GM12878 (cell line): Measurements from ENCODE around the gene SCP2. TPM values are rescaled to one million over a fixed set of nuclear protein-coding genes. Genes with fewer than 3 reads are reported as not detected.

Source experiments
- ATAC-seq: fragments of 200-7000 bp; cut with Tn5 transposase; 3 replicates; pipeline ENCODE4 v1.9.1; 2020; ENCODE audit warnings: mild to moderate bottlenecking, moderate library complexity
- BruUV-seq: library from RNA; stranded (reverse); fragments of 400-500 nt; replicated peaks from 2 replicates; lab custom pipeline; 2021; lab: Mats Ljungman, UMichigan
- CTCF ChIA-PET: fragments of 300-600 bp; sonication (Branson Sonifier 250); formaldehyde crosslinking; extraction: SDS; loops from one replicate; lab custom pipeline; 2021; ENCODE audit warnings: inconsistent platforms; lab: Yijun Ruan, JAX
- POLR2A ChIA-PET: fragments of 350-600 bp; formaldehyde crosslinking; extraction: SDS; loops from one replicate; lab custom pipeline; 2021; ENCODE audit warnings: inconsistent platforms; lab: Charles Lee
- RAD21 ChIA-PET: fragments of 300-600 bp; sonication (Branson Sonifier 250); formaldehyde crosslinking; loops from one replicate; lab custom pipeline; 2023; ENCODE audit warnings: antibody characterized with exemption; ENCODE audit not compliant: unreplicated experiment; lab: Charles Lee
- SMC1A ChIA-PET: fragments of 300-600 bp; sonication (Branson Sonifier 250); formaldehyde crosslinking; loops from one replicate; lab custom pipeline; 2023; ENCODE audit not compliant: unreplicated experiment, uncharacterized antibody; lab: Charles Lee
- DNase-seq: peaks from one replicate; pipeline ENCODE4 v3.0.0-alpha.2; 2011; ENCODE audit warnings: low read depth, low spot score
- FAIRE-seq: peaks from 3 replicates; lab custom pipeline; 2011; peaks lifted over from hg19 to GRCh38; lab: Jason Lieb, UNC
- H2AFZ ChIP-seq: 2 replicates; pipeline ENCODE4 v1.6.0; 2011; ENCODE audit warnings: low read depth, low read length, control low read depth; ENCODE audit not compliant: control insufficient read depth
- H3K27ac ChIP-seq: 2 replicates; pipeline ENCODE4 v1.5.1; 2011; ENCODE audit warnings: control low read depth; ENCODE audit not compliant: control insufficient read depth, insufficient read depth
- H3K27me3 ChIP-seq, 2 experiments: replicated peaks in 1 of 2; 2 replicates each; pipeline versions ENCODE4 v1.6.0 to v1.6.1; 2011; ENCODE audit warnings: low read length in 1 of 2; ENCODE audit not compliant: control insufficient read depth in 2 of 2, insufficient read depth in 2 of 2
- H3K36me3 ChIP-seq, 2 experiments: 2 replicates each; pipeline ENCODE4 v1.5.1; 2011; ENCODE audit warnings: low read length in 1 of 2; ENCODE audit not compliant: control insufficient read depth in 2 of 2, insufficient read depth in 2 of 2
- H3K4me1 ChIP-seq: 2 replicates; pipeline ENCODE4 v1.6.1; 2011; ENCODE audit warnings: mild to moderate bottlenecking, low read length, moderate library complexity, mixed read lengths; ENCODE audit not compliant: control insufficient read depth, insufficient read depth
- H3K4me2 ChIP-seq: 2 replicates; pipeline ENCODE4 v1.6.0; 2011; ENCODE audit warnings: control low read depth; ENCODE audit not compliant: control insufficient read depth, insufficient read depth
- H3K4me3 ChIP-seq: fragments of 200-600 bp; sonication (generic); 2 replicates; pipeline ENCODE4 v1.5.1; 2016
- H3K79me2 ChIP-seq: 2 replicates; pipeline ENCODE4 v1.6.0; 2011; ENCODE audit warnings: low read length; ENCODE audit not compliant: control insufficient read depth, insufficient read depth
- H3K9ac ChIP-seq: 2 replicates; pipeline ENCODE4 v1.8.0; 2011; ENCODE audit warnings: low read length, control low read depth, mixed read lengths; ENCODE audit not compliant: control insufficient read depth, insufficient read depth
- H3K9me3 ChIP-seq: replicated peaks from 3 replicates; pipeline ENCODE4 v1.5.1; 2011; ENCODE audit warnings: mild to moderate bottlenecking, low read length; ENCODE audit not compliant: control insufficient read depth, insufficient read depth
- H4K20me1 ChIP-seq: 2 replicates; pipeline ENCODE4 v1.6.0; 2011; ENCODE audit not compliant: control insufficient read depth, insufficient read depth
- ATF2 ChIP-seq: IDR thresholded peaks from 2 replicates; pipeline ENCODE4 v1.6.1; 2012; ENCODE audit warnings: low read length, inconsistent platforms
- ATF3 ChIP-seq: IDR thresholded peaks from 2 replicates; pipeline ENCODE4 v1.6.1; 2011; ENCODE audit warnings: low read depth, mild to moderate bottlenecking, low read length, moderate library complexity, borderline replicate concordance; ENCODE audit errors: extremely low read depth
- CHD2 ChIP-seq: IDR thresholded peaks from 2 replicates; pipeline ENCODE4 v1.6.1; 2011; ENCODE audit warnings: low read depth, low read length, improper control_type of control experiment, borderline replicate concordance
- CREM ChIP-seq: IDR thresholded peaks from 2 replicates; pipeline ENCODE4 v1.6.1; 2014; ENCODE audit warnings: antibody characterized with exemption, low read depth
- FOXK2 ChIP-seq: fragments of 450-650 bp; IDR thresholded peaks from 2 replicates; pipeline ENCODE4 v1.6.1; 2017; ENCODE audit warnings: mild to moderate bottlenecking, moderate library complexity
- HDGF ChIP-seq: fragments of 450-650 bp; IDR thresholded peaks from 2 replicates; pipeline ENCODE4 v1.6.1; 2016; ENCODE audit warnings: antibody characterized with exemption
- KDM1A ChIP-seq: fragments of 200-600 bp; sonication (generic); IDR thresholded peaks from 2 replicates; pipeline ENCODE4 v1.6.1; 2016; ENCODE audit warnings: borderline replicate concordance
- MXI1 ChIP-seq: fragments of 150-350 bp; IDR thresholded peaks from 2 replicates; pipeline ENCODE4 v1.6.1; 2011; ENCODE audit warnings: low read depth, mild to moderate bottlenecking, inconsistent platforms, low read length, improper control_type of control experiment
- SIX5 ChIP-seq: IDR thresholded peaks from 2 replicates; pipeline ENCODE4 v1.6.1; 2011; ENCODE audit warnings: mild to moderate bottlenecking, low read depth, low read length, moderate library complexity; ENCODE audit not compliant: severe bottlenecking
- SMC3 ChIP-seq: IDR thresholded peaks from 2 replicates; pipeline ENCODE4 v1.6.1; 2011; ENCODE audit warnings: low read length, improper control_type of control experiment, borderline replicate concordance
- SPI1 ChIP-seq: IDR thresholded peaks from 2 replicates; pipeline ENCODE4 v1.6.1; 2011; ENCODE audit warnings: low read depth, mild to moderate bottlenecking, low read length, moderate library complexity, borderline replicate concordance; ENCODE audit not compliant: insufficient read depth
- TCF3 ChIP-seq: IDR thresholded peaks from 2 replicates; pipeline ENCODE4 v1.6.1; 2012; ENCODE audit warnings: low read depth, mild to moderate bottlenecking, low read length, borderline replicate concordance; ENCODE audit not compliant: insufficient read depth
- YY1 ChIP-seq: IDR thresholded peaks from 2 replicates; pipeline ENCODE4 v1.6.1; 2011; ENCODE audit warnings: low read depth, mild to moderate bottlenecking, low read length
- ZNF687 ChIP-seq: fragments of 450-650 bp; IDR thresholded peaks from 2 replicates; pipeline ENCODE4 v1.6.1; 2017; ENCODE audit warnings: mild to moderate bottlenecking, moderate library complexity
- WGBS: methylation state at CpG from one replicate; pipeline ENCODE4 v1.1.6; 2016; ENCODE audit warnings: low lambda C conversion rate; ENCODE audit not compliant: insufficient replicate concordance, insufficient coverage; ENCODE audit errors: missing lambda C conversion rate; 5-methylcytosine and 5-hydroxymethylcytosine counted together
- in situ Hi-C: fragments of 300-500 bp; cut with MboI; formaldehyde crosslinking; loops from 9 replicates; pipeline ENCODE4 v1.14.3; 2018; ENCODE audit warnings: mixed read lengths
- intact Hi-C: fragments of 100-400 bp; cut with micrococcal nuclease; formaldehyde crosslinking; loops from one replicate; pipeline ENCODE4 v1.14.2; 2022; ENCODE audit not compliant: unreplicated experiment
- polyA plus RNA-seq, 11 experiments: library from polyadenylated mRNA; depleted of rRNA in 4 of 11; unstranded in 6 of 11; stranded (reverse) in 5 of 11; fragments of >200 nt; fragmentation: Nextera tagmentation in 4 of 11; fragmentation: Illumina TruSeq in 1 of 11; extraction: Ambion mirVana in 4 of 11; extraction: Trizol in 1 of 11; gene quantifications; 1 replicate in 1 of 11; 2 replicates in 10 of 11; pipeline versions ENCODE4 v1.2.1 to v1.2.3, GENCODE V29; 2011 to 2016; ENCODE audit warnings: inconsistent platforms in 2 of 11, missing spikeins in 2 of 11, low read depth in 1 of 11
- total RNA-seq, 4 experiments: library from RNA; depleted of rRNA in 3 of 4; stranded (reverse); fragments of >200 nt in 3 of 4; fragmentation: Illumina TruSeq in 1 of 4; extraction: Trizol in 1 of 4; gene quantifications; 2 replicates each; pipeline versions ENCODE4 v1.2.1 to v1.2.3, GENCODE V29; 2013 to 2021

Gene SCP2
- total and polyA plus RNA-seq, 10 of the 15 experiments (the other 5 are each of a cell fraction or from before 2014, with no cell fraction given): 74.3 to 327 (median 127) TPM

DNA sequence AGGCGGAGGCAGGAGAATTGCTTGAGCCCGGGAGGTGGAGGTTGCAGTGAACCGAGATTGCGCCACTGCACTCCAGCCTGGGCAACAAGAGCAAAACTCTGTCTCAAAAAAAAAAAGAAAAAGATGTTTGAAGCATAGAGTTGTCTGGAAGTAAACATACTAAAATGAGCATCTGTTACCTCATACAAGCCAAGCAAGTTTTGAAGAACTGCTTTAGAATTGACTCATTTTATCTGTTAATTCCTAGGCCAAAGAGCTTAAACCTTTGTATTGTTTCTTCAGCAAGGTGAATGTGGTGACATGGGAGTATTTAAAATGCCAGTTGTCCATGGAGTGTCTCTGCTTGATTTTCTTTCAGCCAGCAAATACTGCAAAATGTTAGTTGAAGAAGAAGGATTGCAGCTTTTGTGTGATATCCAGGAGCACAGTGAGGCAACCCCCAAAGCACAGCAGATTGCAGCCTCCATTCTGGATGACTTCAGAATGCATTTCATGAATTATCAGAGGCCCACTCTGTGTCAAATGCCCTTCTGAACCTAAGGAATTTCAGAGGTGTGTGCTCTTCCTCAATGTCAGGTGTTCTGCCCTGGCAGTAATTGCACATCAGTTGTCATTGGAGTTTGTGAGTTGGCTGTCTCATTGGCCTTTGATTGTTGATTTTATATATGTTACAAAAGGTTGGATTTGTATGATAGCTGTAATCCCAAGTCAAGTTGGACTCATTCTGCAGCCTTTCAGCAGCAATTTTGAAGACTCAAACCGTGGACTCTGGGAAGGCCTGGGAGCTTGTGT, 34.5 kb upstream of the SCP2 start:
- H3K36me3 ChIP-seq: peaks cover 0 to 7% of the 10 kb centered on the region in 2 experiments; a peak in 3 of 4 replicates
- H3K27ac ChIP-seq: no peak overlapping the region
- H3K4me3 ChIP-seq: no peak overlapping the region
- no peaks in the 10 kb centered on the region for H3K79me2 ChIP-seq
- no peaks in the 10 kb centered on the region for H3K27me3 ChIP-seq
- POLR2A ChIA-PET: no interaction called here
- no peak for FAIRE-seq
- DNase-seq: no peak
- RAD21 ChIA-PET: no interaction called here
- in situ Hi-C loops: no loop called here
- SMC1A ChIA-PET: interaction anchor here (0.7 kb wide), 2 partner anchors 9 to 1034 kb away, joined by 3 read pairs; no protein-coding TSS in a partner anchor
- 100% methylated on average over 3 of the region's 5 CpGs for WGBS
- H3K9ac ChIP-seq: no peak overlapping the region
- no peaks in the 10 kb centered on the region for H3K9me3 ChIP-seq
- BruUV-seq: no TSS peak
- intact Hi-C loops: no loop called here
- no peak overlapping the region for H3K4me2 ChIP-seq
- ATAC-seq: no peak
- no peaks in the 10 kb centered on the region for H3K4me1 ChIP-seq
- no peaks in the 10 kb centered on the region for H4K20me1 ChIP-seq
- no peak overlapping the region for H2AFZ ChIP-seq
- no peak for TF ChIP-seq CREM
- no peak for TF ChIP-seq SMC3
- no peak for TF ChIP-seq HDGF
- no peak for TF ChIP-seq SIX5
- TF ChIP-seq CHD2: no peak
- no peak for TF ChIP-seq ZNF687
- TF ChIP-seq FOXK2: no peak
- TF ChIP-seq ATF3: no peak
- TF ChIP-seq MXI1: no peak
- no peak for TF ChIP-seq ATF2
- no peak for TF ChIP-seq YY1
- no peak for TF ChIP-seq SPI1
- no peak for TF ChIP-seq KDM1A
- TF ChIP-seq TCF3: no peak
- CTCF ChIA-PET: interaction anchor here (1.6 kb wide), 1 partner anchor 9 kb away, joined by 6 read pairs; no protein-coding TSS in a partner anchor
